Calu3 (cell line): Measurements from ENCODE around the gene RAPGEF1. TPM values are rescaled to one million over a fixed set of nuclear protein-coding genes. Genes with fewer than 3 reads are reported as not detected.

ENCODE experiments used
- BruUV-seq: library from RNA; stranded (reverse); fragments of 400-500 nt; replicated peaks from 2 replicates; lab custom pipeline; 2021; lab: Mats Ljungman, UMichigan
- CTCF ChIA-PET: fragments of 300-600 bp; sonication (Branson Sonifier 250); formaldehyde crosslinking; loops from one replicate; lab custom pipeline; 2022; ENCODE audit warnings: antibody characterized with exemption; lab: Charles Lee
- DNase-seq: peaks from one replicate; pipeline ENCODE4 v3.0.0; 2022
- H3K27ac Mint-ChIP-seq: one replicate; pipeline ENCODE4 v1.8.0; 2022; ENCODE audit warnings: mixed read lengths; ENCODE audit not compliant: unreplicated experiment
- H3K27me3 Mint-ChIP-seq: one replicate; pipeline ENCODE4 v1.8.0; 2022; ENCODE audit warnings: mixed read lengths; ENCODE audit not compliant: unreplicated experiment
- H3K36me3 Mint-ChIP-seq: one replicate; pipeline ENCODE4 v1.8.0; 2022; ENCODE audit warnings: mild to moderate bottlenecking, moderate library complexity, mixed read lengths; ENCODE audit not compliant: insufficient read depth, unreplicated experiment
- H3K4me1 Mint-ChIP-seq: one replicate; pipeline ENCODE4 v1.8.0; 2022; ENCODE audit warnings: mild to moderate bottlenecking, low read depth, mixed read lengths; ENCODE audit not compliant: unreplicated experiment
- H3K4me3 Mint-ChIP-seq: one replicate; pipeline ENCODE4 v1.8.0; 2022; ENCODE audit warnings: mild to moderate bottlenecking, low read depth, moderate library complexity, mixed read lengths; ENCODE audit not compliant: unreplicated experiment
- H3K9me3 Mint-ChIP-seq: one replicate; pipeline ENCODE4 v1.8.0; 2022; ENCODE audit warnings: low read depth, mixed read lengths; ENCODE audit not compliant: unreplicated experiment
- CTCF ChIP-seq: fragments of 200-600 bp; IDR thresholded peaks from one replicate; pipeline ENCODE4 v1.8.0; 2022; ENCODE audit warnings: antibody characterized with exemption; ENCODE audit not compliant: unreplicated experiment
- intact Hi-C: fragments of 100-400 bp; cut with micrococcal nuclease; formaldehyde crosslinking; loops from one replicate; pipeline ENCODE4 v1.10.0; 2022; ENCODE audit not compliant: unreplicated experiment
- total RNA-seq: library from RNA; stranded (reverse); gene quantifications from 2 replicates; pipeline ENCODE4 v1.2.3, GENCODE V29; 2022

Gene RAPGEF1
- total RNA-seq, 1 experiment from 2014 or later = 32.5 TPM

DNA sequence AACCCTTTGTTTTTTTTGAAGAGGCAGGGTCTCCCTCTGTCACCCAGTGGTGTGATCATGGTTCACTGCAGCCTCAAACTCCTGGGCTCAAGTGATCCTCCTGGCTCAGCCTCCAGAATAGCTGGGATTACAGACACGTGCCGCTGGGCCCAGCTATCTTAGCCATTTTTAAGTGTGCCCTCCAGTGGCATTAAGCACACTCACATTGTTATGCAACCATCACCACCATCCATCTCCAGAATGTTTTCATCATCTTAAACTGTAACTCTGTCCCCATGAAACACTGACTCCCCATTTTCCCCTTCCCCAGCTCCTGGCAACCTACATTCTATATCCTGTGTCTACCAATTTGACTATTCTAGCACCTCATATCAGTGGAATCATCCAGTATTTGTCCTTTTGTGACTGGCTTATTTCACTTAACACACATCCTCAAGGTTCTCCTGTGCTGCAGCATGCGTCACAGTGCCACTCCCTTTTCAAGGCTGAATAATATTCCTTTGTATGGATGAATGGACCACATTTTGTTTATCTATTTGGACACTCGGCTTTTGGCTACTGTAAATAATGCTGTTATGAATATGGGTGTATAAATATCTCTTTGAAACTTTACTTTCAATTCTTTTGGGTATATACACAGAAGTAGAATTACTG, 12.5 kb upstream of the RAPGEF1 start:
- no peak for DNase-seq
- H3K4me1 Mint-ChIP-seq = no peaks in the 10 kb centered on the region
- H3K27me3 Mint-ChIP-seq = peaks cover 30% of the 10 kb centered on the region
- peaks cover 5% of the 10 kb centered on the region for H3K36me3 Mint-ChIP-seq
- intact Hi-C loops = no loop called here
- H3K4me3 Mint-ChIP-seq = no peak overlapping the region
- BruUV-seq = no TSS peak
- CTCF ChIA-PET = no interaction called here
- peak overlapping the region; percentile 16 for H3K27ac Mint-ChIP-seq
- TF ChIP-seq CTCF = no peak
- H3K9me3 Mint-ChIP-seq = no peaks in the 10 kb centered on the region

GRCh38 chr9:131748411-131748955, 8.6 kb upstream of the RAPGEF1 start:
- H3K4me1 Mint-ChIP-seq = peaks cover 17% of the 10 kb centered on the region
- no peak overlapping the region for H3K27ac Mint-ChIP-seq
- CTCF ChIA-PET = no interaction called here
- H3K27me3 Mint-ChIP-seq = peaks cover 13% of the 10 kb centered on the region
- BruUV-seq = no TSS peak
- no peak for DNase-seq
- no peak overlapping the region for H3K4me3 Mint-ChIP-seq
- no peak for TF ChIP-seq CTCF
- intact Hi-C loops = loop anchor here (10.0 kb wide), 1 partner anchor 394 kb away; no protein-coding TSS in a partner anchor
- H3K36me3 Mint-ChIP-seq = no peaks in the 10 kb centered on the region
- no peaks in the 10 kb centered on the region for H3K9me3 Mint-ChIP-seq

GRCh38 chr9:131747352-131747751, 7.5 kb upstream of the RAPGEF1 start:
- no peak for TF ChIP-seq CTCF
- H3K27me3 Mint-ChIP-seq = peaks cover 13% of the 10 kb centered on the region
- DNase-seq = peak; percentile 17

GRCh38 chr9:131745610-131746009, 5.7 kb upstream of the RAPGEF1 start:
- H3K36me3 Mint-ChIP-seq = no peaks in the 10 kb centered on the region
- no peak overlapping the region for H3K4me3 Mint-ChIP-seq
- no peak for TF ChIP-seq CTCF
- H3K27ac Mint-ChIP-seq = no peak overlapping the region
- H3K4me1 Mint-ChIP-seq = peaks cover 17% of the 10 kb centered on the region
- peaks cover 11% of the 10 kb centered on the region for H3K27me3 Mint-ChIP-seq
- intact Hi-C loops = loop anchor here (10.0 kb wide), 1 partner anchor 391 kb away; no protein-coding TSS in a partner anchor
- no peak for DNase-seq
- CTCF ChIA-PET = interaction anchor here (0.8 kb wide), 1 partner anchor 10 kb away, joined by 3 read pairs; no protein-coding TSS in a partner anchor
- BruUV-seq = no TSS peak
- H3K9me3 Mint-ChIP-seq = no peaks in the 10 kb centered on the region

More at GRCh38 chr9:131747352-131747751, 7.5 kb upstream of the RAPGEF1 start:
- Mint-ChIP-seq H3K36me3 (no peaks in the 10 kb centered on the region), H3K9me3 (no peaks in the 10 kb centered on the region), H3K27ac (no peak overlapping the region), H3K4me1 (peaks cover 17% of the 10 kb centered on the region), H3K4me3 (no peak overlapping the region)
- CTCF ChIA-PET = interaction anchor here (0.5 kb wide), 1 partner anchor 350 kb away, joined by 3 read pairs; no protein-coding TSS in a partner anchor
- intact Hi-C loops = loop anchor here (1.0 to 10.0 kb wide), 2 partner anchors 156 to 393 kb away; no protein-coding TSS in a partner anchor
- no TSS peak for BruUV-seq
